ENCODE measurements around the gene EFEMP1. TPM values are rescaled to one million over a fixed set of nuclear protein-coding genes. Genes with fewer than 3 reads are reported as not detected.

Gene EFEMP1
- polyA plus RNA-seq, 3 donors from 2014 or later: not detected

- H3K27me3 Mint-ChIP-seq (ENCODE audit: low read depth in 3 of 3): peaks cover 0 to 3% (median 2%) of the 10 kb centered on the region in 3 donors
- H3K4me3 Mint-ChIP-seq: no peak overlapping the region
Observed at GRCh38 chr2:55951533-55951932, 28.0 kb upstream of the EFEMP1 start.

GRCh38 chr2:55949613-55950012 is 26.0 kb upstream of the EFEMP1 start:
- Mint-ChIP-seq H3K36me3 (no peaks in the 10 kb centered on the region), H3K27me3 (ENCODE audit: low read depth in 3 of 3) (peaks cover 0 to 3% (median 2%) of the 10 kb centered on the region in 3 donors), H3K4me1 (no peaks in the 10 kb centered on the region), H3K9me3 (peaks cover 0 to 11% (median 3%) of the 10 kb centered on the region in 6 donors), H3K4me3 (no peak overlapping the region), H3K27ac (no peak overlapping the region)
- no peak for DNase-seq

More at GRCh38 chr2:55951533-55951932, 28.0 kb upstream of the EFEMP1 start:
- Mint-ChIP-seq H3K4me1 (no peaks in the 10 kb centered on the region), H3K9me3 (peaks cover 0 to 8% (median 2%) of the 10 kb centered on the region in 6 donors), H3K27ac (no peak overlapping the region), H3K36me3 (no peaks in the 10 kb centered on the region)
- no peak for DNase-seq

- peaks cover 0 to 15% (median 4%) of the 10 kb centered on the region in 6 donors for H3K9me3 Mint-ChIP-seq
- H3K4me1 Mint-ChIP-seq: no peaks in the 10 kb centered on the region
- peaks cover 0 to 3% (median 2%) of the 10 kb centered on the region in 3 donors for H3K27me3 Mint-ChIP-seq (ENCODE audit: low read depth in 3 of 3)
- no peak overlapping the region for H3K4me3 Mint-ChIP-seq
- no peaks in the 10 kb centered on the region for H3K36me3 Mint-ChIP-seq
- DNase-seq: no peak
- H3K27ac Mint-ChIP-seq: no peak overlapping the region
Observed at GRCh38 chr2:55949211-55949610, 25.6 kb upstream of the EFEMP1 start.

GRCh38 chr2:55948176-55948923 is 24.8 kb upstream of the EFEMP1 start:
- no peak overlapping the region for H3K27ac Mint-ChIP-seq
- peaks cover under 1 to 15% (median 6%) of the 10 kb centered on the region in 6 donors for H3K9me3 Mint-ChIP-seq
- no peaks in the 10 kb centered on the region for H3K4me1 Mint-ChIP-seq

GRCh38 chr2:55947752-55948151 is 24.2 kb upstream of the EFEMP1 start:
- peaks cover 1 to 15% (median 8%) of the 10 kb centered on the region in 6 donors for H3K9me3 Mint-ChIP-seq
- no peak for DNase-seq
- no peak overlapping the region for H3K27ac Mint-ChIP-seq
- H3K27me3 Mint-ChIP-seq (ENCODE audit: low read depth in 3 of 3): peaks cover 0 to 4% (median 3%) of the 10 kb centered on the region in 3 donors
- H3K4me1 Mint-ChIP-seq: no peaks in the 10 kb centered on the region
- no peaks in the 10 kb centered on the region for H3K36me3 Mint-ChIP-seq
- no peak overlapping the region for H3K4me3 Mint-ChIP-seq

More at GRCh38 chr2:55948176-55948923, 24.8 kb upstream of the EFEMP1 start:
- H3K36me3 Mint-ChIP-seq: no peaks in the 10 kb centered on the region
- no peak for DNase-seq
- peaks cover 0 to 3% (median 3%) of the 10 kb centered on the region in 3 donors for H3K27me3 Mint-ChIP-seq (ENCODE audit: low read depth in 3 of 3)
- no peak overlapping the region for H3K4me3 Mint-ChIP-seq

- Mint-ChIP-seq H3K27me3 (ENCODE audit: low read depth in 3 of 3) (peaks cover 0 to 3% (median 2%) of the 10 kb centered on the region in 3 donors), H3K9me3 (peaks cover 1 to 18% (median 10%) of the 10 kb centered on the region in 6 donors), H3K27ac (no peak overlapping the region), H3K36me3 (no peaks in the 10 kb centered on the region), H3K4me3 (no peak overlapping the region), H3K4me1 (no peaks in the 10 kb centered on the region)
- DNase-seq: no peak
Observed at GRCh38 chr2:55946793-55947192, 23.2 kb upstream of the EFEMP1 start.

- H3K9me3 Mint-ChIP-seq: peaks cover 1 to 18% (median 8%) of the 10 kb centered on the region in 6 donors
- H3K36me3 Mint-ChIP-seq: no peaks in the 10 kb centered on the region
- peaks cover 0 to 3% (median 2%) of the 10 kb centered on the region in 3 donors for H3K27me3 Mint-ChIP-seq (ENCODE audit: low read depth in 3 of 3)
- no peak for DNase-seq
- no peak overlapping the region for H3K27ac Mint-ChIP-seq
- no peak overlapping the region for H3K4me3 Mint-ChIP-seq
- H3K4me1 Mint-ChIP-seq: no peaks in the 10 kb centered on the region
Observed at GRCh38 chr2:55943466-55943865, 19.9 kb upstream of the EFEMP1 start.

- peaks cover 0 to 12% (median 6%) of the 10 kb centered on the region in 6 donors for H3K9me3 Mint-ChIP-seq
- H3K4me1 Mint-ChIP-seq: peaks cover 0 to 6% of the 10 kb centered on the region in 2 donors
- H3K27me3 Mint-ChIP-seq (ENCODE audit: low read depth in 3 of 3): no peaks in the 10 kb centered on the region
- no peak overlapping the region for H3K27ac Mint-ChIP-seq
- no peak overlapping the region for H3K4me3 Mint-ChIP-seq
- peaks cover 0 to 8% (median 0%) of the 10 kb centered on the region in 3 donors for H3K36me3 Mint-ChIP-seq
- DNase-seq: no peak
Observed at GRCh38 chr2:55936351-55936750, 12.8 kb upstream of the EFEMP1 start.

- no peak for DNase-seq
- Mint-ChIP-seq H3K36me3 (peaks cover 0 to 8% (median 0%) of the 10 kb centered on the region in 3 donors), H3K27me3 (ENCODE audit: low read depth in 3 of 3) (peaks cover 0 to 1% (median 0%) of the 10 kb centered on the region in 3 donors), H3K27ac (no peak overlapping the region), H3K9me3 (peaks cover 0 to 12% (median 6%) of the 10 kb centered on the region in 6 donors), H3K4me3 (no peak overlapping the region), H3K4me1 (peaks cover 0 to 6% of the 10 kb centered on the region in 2 donors)
Observed at GRCh38 chr2:55934337-55934736, 10.8 kb upstream of the EFEMP1 start.

GRCh38 chr2:55932843-55933242 is 9.3 kb upstream of the EFEMP1 start:
- H3K27me3 Mint-ChIP-seq (ENCODE audit: low read depth in 3 of 3): peaks cover 0 to 1% (median 0%) of the 10 kb centered on the region in 3 donors
- peaks cover 0 to 6% of the 10 kb centered on the region in 2 donors for H3K4me1 Mint-ChIP-seq
- H3K9me3 Mint-ChIP-seq: peaks cover 2 to 12% (median 6%) of the 10 kb centered on the region in 6 donors
- peaks cover 0 to 8% (median 0%) of the 10 kb centered on the region in 3 donors for H3K36me3 Mint-ChIP-seq
- DNase-seq: no peak
- no peak overlapping the region for H3K4me3 Mint-ChIP-seq
- H3K27ac Mint-ChIP-seq: no peak overlapping the region

- H3K27me3 Mint-ChIP-seq (ENCODE audit: low read depth in 3 of 3): peaks cover 0 to 1% (median 0%) of the 10 kb centered on the region in 3 donors
- H3K9me3 Mint-ChIP-seq: peaks cover 2 to 10% (median 7%) of the 10 kb centered on the region in 6 donors
- H3K4me1 Mint-ChIP-seq: peaks cover 0 to 6% of the 10 kb centered on the region in 2 donors
- no peak overlapping the region for H3K4me3 Mint-ChIP-seq
- no peak for DNase-seq
- peaks cover 0 to 8% (median 0%) of the 10 kb centered on the region in 3 donors for H3K36me3 Mint-ChIP-seq
- H3K27ac Mint-ChIP-seq: no peak overlapping the region
Observed at GRCh38 chr2:55931281-55931680, 7.7 kb upstream of the EFEMP1 start.

- no peak overlapping the region for H3K27ac Mint-ChIP-seq
- peaks cover 0 to 5% of the 10 kb centered on the region in 2 donors for H3K4me1 Mint-ChIP-seq
- H3K4me3 Mint-ChIP-seq: no peak overlapping the region
- DNase-seq: no peak
- H3K27me3 Mint-ChIP-seq (ENCODE audit: low read depth in 3 of 3): peaks cover 0 to 1% (median under 1%) of the 10 kb centered on the region in 3 donors
- H3K9me3 Mint-ChIP-seq: peaks cover 2 to 14% (median 6%) of the 10 kb centered on the region in 6 donors
- H3K36me3 Mint-ChIP-seq: peaks cover 0 to 4% (median 0%) of the 10 kb centered on the region in 3 donors
Observed at GRCh38 chr2:55929476-55929875, 5.9 kb upstream of the EFEMP1 start.

- Mint-ChIP-seq H3K9me3 (peaks cover 3 to 18% (median 6%) of the 10 kb centered on the region in 6 donors), H3K27me3 (ENCODE audit: low read depth in 3 of 3) (peaks cover 6 to 8% (median 6%) of the 10 kb centered on the region in 3 donors), H3K27ac (no peak overlapping the region), H3K4me3 (no peak overlapping the region), H3K4me1 (no peaks in the 10 kb centered on the region), H3K36me3 (no peaks in the 10 kb centered on the region)
- no peak for DNase-seq
Observed at GRCh38 chr2:55926974-55927373, 3.4 kb upstream of the EFEMP1 start.

GRCh38 chr2:55926246-55926645 is 2.7 kb upstream of the EFEMP1 start:
- Mint-ChIP-seq H3K4me1 (no peaks in the 10 kb centered on the region), H3K27ac (no peak overlapping the region), H3K27me3 (ENCODE audit: low read depth in 3 of 3) (peaks cover 6 to 9% (median 6%) of the 10 kb centered on the region in 3 donors), H3K36me3 (no peaks in the 10 kb centered on the region), H3K9me3 (peaks cover 3 to 18% (median 7%) of the 10 kb centered on the region in 6 donors), H3K4me3 (no peak overlapping the region)
- DNase-seq: no peak
